Measurements from ENCODE around the gene TAS2R16.

TAS2R16 gene

DNA sequence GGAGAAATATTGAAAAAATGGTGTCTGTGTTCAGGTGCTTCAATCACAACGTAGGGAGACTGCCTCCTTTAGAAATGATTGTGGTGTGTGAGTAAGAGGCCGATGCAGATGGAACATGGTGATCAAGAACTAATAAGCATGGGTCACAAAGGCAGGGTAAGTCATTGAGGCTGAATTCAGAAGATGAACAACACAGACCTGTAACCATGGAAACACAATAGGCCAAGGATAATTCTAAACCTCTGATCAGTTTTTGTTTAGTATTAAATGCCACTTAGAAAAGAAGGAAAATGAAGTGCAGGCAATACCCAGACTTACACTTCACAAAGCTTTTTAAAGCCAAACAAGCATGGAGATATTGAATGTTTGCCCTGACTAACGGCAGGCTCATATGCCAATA lies 32.8 kb upstream of the TAS2R16 start:
- DNase-seq (ENCODE audit: low read depth): no peak
- TF ChIP-seq, protein P1, sequence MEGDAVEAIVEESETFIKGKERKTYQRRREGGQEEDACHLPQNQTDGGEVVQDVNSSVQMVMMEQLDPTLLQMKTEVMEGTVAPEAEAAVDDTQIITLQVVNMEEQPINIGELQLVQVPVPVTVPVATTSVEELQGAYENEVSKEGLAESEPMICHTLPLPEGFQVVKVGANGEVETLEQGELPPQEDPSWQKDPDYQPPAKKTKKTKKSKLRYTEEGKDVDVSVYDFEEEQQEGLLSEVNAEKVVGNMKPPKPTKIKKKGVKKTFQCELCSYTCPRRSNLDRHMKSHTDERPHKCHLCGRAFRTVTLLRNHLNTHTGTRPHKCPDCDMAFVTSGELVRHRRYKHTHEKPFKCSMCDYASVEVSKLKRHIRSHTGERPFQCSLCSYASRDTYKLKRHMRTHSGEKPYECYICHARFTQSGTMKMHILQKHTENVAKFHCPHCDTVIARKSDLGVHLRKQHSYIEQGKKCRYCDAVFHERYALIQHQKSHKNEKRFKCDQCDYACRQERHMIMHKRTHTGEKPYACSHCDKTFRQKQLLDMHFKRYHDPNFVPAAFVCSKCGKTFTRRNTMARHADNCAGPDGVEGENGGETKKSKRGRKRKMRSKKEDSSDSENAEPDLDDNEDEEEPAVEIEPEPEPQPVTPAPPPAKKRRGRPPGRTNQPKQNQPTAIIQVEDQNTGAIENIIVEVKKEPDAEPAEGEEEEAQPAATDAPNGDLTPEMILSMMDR (IDR thresholded peaks at IDR 0.05; ENCODE audit: low read depth, low read length, missing control alignments): no peak
- in situ Hi-C loops (cut with HindIII; ENCODE audit: low sequenced_read_pairs): no loop called here
- no peak overlapping the region for H3K4me3 ChIP-seq (ENCODE audit: low read depth, low read length)

DNA sequence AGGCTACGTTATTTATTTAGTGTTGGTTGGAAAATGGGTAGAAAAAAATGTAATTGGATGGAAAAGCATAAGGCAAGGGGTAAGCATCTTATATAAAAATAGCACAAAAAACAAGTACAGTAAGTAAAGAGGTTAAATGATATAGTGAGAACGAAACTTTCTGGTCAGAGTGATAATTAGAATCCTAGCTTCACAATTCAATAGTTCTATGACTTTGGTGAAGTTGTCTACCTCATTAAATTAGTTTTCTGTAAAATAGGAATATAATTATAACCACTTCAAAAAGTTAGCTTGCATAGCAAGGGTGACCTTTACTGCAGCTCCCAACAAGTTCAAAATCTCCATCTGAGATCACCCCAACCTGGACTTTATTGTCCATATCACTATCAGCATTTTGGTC lies 30.8 kb upstream of the TAS2R16 start:
- in situ Hi-C loops (cut with HindIII; ENCODE audit: low sequenced_read_pairs): no loop called here
- TF ChIP-seq, protein P1 (IDR thresholded peaks at IDR 0.05; ENCODE audit: low read depth, low read length, missing control alignments): no peak
- no peak for DNase-seq (ENCODE audit: low read depth)
- no peak overlapping the region for H3K4me3 ChIP-seq (ENCODE audit: low read depth, low read length)

DNA sequence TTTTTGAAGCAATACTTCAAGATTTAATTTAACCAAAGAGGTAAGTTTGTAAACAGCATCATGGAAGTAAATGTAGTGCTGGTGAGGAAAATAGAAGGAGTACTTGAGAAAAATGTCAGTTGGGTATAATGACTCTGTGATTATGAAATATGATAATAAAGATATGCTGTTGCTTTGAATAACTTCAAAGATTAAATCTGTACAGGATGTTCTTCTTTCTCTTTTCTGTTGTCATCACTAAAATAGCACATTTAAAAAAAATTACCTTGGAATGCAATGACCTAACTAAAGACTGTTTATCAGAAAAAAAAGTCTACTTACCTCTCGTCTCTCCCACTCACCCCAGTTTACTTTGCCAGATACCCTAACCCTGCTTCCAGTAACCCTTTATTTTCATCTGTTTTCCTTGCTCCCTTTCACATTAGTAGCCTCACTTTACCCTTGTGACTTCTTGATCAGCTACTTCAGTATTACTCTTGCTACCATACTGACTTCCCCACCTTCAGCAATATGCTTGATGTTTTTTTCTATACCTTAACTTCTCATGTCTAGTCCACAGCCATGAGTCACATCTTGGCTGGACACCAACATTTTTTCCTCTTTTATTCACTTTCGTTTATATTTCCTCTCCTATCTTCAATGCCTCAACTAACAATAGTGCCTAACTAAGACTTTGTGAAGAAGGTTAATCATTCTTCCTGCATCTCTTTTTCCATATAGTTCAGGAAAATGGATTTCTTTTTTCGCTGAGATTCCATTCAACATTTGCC lies 29.7 kb upstream of the TAS2R16 start:
- H3K4me3 ChIP-seq (ENCODE audit: low read depth, low read length): no peak overlapping the region
- TF ChIP-seq, protein P1 (IDR thresholded peaks at IDR 0.05; ENCODE audit: low read depth, low read length, missing control alignments): no peak
- peak; percentile 65 for DNase-seq (ENCODE audit: low read depth)
- in situ Hi-C loops (cut with HindIII; ENCODE audit: low sequenced_read_pairs): no loop called here

DNA sequence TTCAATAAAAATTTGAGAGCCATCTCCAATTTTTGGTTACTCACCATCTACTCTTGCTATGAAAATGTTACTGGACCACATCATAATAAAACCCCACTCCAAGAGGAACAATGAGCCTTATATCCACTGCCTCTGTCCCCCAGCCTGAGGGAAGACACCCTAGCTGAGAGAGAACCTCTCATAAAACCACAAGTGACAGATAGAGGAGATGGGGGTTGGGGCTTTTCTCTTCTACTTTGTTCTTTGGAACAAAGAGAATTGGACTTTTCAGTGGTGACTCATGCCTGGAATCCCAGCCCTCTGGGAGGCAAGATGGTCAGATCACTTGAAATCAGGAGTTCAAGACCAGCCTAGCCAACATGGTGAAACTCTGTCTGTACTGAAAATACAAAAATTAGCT lies 27.6 kb upstream of the TAS2R16 start:
- in situ Hi-C loops (cut with HindIII; ENCODE audit: low sequenced_read_pairs): no loop called here
- DNase-seq (ENCODE audit: low read depth): no peak
- TF ChIP-seq, protein P1 (IDR thresholded peaks at IDR 0.05; ENCODE audit: low read depth, low read length, missing control alignments): no peak
- H3K4me3 ChIP-seq (ENCODE audit: low read depth, low read length): no peak overlapping the region

DNA sequence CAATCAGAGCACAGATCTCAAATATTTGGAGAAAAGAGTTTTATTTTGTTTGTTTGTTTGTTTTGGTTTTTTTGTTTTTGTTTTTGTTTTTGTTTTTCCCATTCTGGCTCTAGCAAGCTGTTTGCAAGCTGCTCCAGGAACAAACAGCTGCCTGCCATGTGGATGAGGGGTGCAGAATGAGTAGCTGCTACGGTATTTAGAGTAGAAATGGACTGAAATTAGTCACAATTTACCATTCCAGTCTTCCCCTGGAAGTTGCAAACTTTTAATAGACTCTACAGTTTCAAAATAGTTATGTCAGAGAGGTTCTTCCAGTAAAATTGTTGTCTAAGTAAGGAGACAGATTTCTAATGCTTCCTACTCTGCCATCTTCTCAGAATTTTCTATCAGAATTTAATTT lies 27.1 kb upstream of the TAS2R16 start:
- no peak overlapping the region for H3K4me3 ChIP-seq (ENCODE audit: low read depth, low read length)
- no peak for DNase-seq (ENCODE audit: low read depth)
- TF ChIP-seq, protein P1 (IDR thresholded peaks at IDR 0.05; ENCODE audit: low read depth, low read length, missing control alignments): no peak
- in situ Hi-C loops (cut with HindIII; ENCODE audit: low sequenced_read_pairs): no loop called here

DNA sequence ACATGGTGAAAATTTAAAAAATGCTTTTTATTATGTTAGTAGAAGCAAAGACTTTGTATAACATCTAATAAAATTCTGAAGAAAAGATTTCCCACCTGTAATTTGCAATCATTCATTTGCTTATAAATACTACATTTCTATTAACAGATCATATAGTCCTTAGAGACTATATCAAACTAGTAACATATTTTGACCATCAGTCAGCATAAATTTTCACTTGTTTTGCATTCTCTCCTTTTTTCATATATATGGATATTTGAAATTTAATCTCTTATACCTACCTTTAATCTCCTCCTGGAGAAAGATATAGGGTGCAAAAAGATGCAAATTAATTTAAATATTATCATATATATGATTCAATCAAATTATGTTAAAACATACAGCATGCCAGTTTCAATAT lies 16.9 kb upstream of the TAS2R16 start:
- in situ Hi-C loops (cut with HindIII; ENCODE audit: low sequenced_read_pairs): no loop called here
- H3K4me3 ChIP-seq (ENCODE audit: low read depth, low read length): no peak overlapping the region
- TF ChIP-seq, protein P1 (IDR thresholded peaks at IDR 0.05; ENCODE audit: low read depth, low read length, missing control alignments): no peak
- no peak for DNase-seq (ENCODE audit: low read depth)

Data from astrocyte of the cerebellum (primary cell).